ENCODE measurements around the gene NFKBIZ.
A peak's percentile ranks its signal among the peaks of the same experiment; 100 is the strongest.

NFKBIZ gene

DNA sequence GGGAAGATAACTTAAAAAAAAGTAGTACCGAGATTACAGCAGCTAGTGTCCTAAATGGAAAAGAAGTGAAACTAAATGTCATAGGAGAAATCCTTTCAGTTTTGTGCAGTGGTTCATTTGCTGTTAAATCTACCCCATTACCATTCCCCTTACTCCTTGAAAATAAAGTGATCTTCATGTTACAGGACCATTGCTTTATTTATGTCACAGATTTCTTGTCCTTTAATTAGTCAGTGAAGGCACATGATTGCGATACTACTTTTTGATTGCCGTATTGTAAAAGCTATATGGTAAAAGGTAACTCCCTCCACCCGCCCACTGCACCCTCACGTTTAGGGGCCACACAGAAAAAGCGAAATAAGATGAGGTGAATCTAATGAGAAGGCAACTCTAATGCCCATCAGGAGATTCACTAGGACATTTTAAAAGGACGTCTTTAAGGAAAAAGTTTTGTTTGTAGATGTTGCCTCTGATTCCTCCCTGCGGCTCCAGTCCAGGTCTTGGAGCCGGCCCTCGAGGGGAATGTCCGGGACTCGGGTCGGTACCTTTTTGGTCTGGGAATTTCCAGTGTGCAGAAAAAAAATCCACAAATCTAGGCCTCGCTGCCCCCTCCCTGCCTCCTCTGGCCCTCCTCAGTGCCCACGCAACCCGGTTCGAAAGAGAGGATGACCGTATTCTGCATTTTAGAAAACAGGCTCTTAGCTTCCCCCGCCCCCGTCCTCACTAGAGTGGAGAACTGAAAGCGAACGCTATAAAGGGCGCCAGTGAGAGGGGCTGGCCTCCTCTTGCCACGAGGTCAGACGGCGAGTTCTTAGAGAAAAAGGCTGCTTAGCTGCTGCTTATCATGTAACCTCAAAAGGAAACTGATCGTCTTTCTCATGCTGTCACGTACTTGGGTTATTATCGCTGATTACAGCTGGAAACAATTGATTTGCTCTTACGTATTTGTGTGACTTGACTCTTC lies 21.8 kb upstream of the NFKBIZ start:
- peak; percentile 33 for DNase-seq (ENCODE audit: low spot score)

- no peak for DNase-seq (ENCODE audit: low spot score)
These were observed 21.0 kb upstream of the NFKBIZ start for GRCh38 chr3:101828276-101828675.

GRCh38 chr3:101828691-101829436 lies 20.4 kb upstream of the NFKBIZ start:
- DNase-seq (ENCODE audit: low spot score): no peak

DNA sequence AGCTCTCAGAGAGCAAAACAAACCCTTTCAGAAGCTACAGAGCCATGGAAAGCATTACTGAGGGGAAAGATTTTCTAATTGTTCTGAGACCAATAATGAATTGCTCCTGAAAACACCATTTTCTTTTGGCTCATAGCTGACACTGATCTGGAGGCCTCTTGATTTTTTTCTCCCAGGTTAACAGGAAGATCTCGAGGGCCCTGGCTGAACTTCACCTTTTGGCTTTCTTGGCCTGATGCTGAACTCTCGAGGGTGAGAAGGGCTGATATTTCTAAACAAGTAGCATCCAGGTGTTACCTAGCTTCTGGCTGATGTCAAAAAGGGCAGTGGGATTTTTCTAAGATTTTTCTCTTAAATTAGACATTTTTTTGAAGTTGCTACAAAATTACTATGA lies 19.9 kb upstream of the NFKBIZ start:
- DNase-seq (ENCODE audit: low spot score): no peak

DNA sequence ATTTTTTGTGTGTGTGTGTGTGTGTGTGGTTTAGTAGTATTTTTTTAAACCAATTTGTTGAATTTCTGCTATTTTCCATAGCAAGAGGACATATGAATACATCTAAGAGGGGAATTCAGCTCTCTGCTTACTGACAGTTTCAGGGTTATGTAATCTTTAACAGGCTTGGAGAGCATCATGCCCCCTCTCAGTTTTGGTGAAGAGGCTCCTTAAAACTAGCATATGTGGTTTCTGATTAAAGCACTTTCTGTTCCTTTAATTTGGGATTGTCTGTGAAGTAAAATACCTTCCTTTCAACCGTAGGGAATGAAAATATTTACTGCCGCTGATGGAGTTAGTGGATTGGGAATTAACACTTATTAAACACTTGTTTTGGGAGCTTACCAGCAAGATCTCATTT lies 19.4 kb upstream of the NFKBIZ start:
- DNase-seq (ENCODE audit: low spot score): no peak

DNA sequence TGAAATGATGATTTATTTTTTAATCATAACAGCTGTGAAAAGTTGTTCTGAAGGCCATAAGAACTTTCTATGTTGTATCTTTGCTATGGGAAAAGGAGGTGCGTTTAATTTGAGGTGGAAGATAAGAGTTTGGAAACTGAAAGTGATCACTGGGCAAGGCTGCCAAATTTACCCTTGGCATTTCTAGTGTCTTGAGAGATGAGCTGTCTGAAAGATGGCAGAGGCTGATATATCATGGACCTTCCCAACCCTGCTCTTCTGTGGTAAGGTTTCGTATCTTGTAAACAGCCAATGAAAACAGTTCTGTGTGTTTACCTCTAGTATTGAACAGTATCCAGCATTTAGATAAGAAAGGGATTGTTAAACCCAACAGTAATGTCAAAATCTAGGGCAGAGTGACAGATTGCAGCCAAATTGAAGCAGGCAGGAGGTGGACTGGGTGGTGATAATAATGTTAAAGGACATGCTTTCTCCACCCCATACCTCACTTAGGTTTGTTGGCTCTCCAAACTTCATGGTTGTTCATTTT lies 15.8 kb upstream of the NFKBIZ start:
- no peak for DNase-seq (ENCODE audit: low spot score)

- no peak for DNase-seq (ENCODE audit: low spot score)
These were observed 13.6 kb upstream of the NFKBIZ start for GRCh38 chr3:101835676-101836075.

GRCh38 chr3:101836160-101836559 lies 13.2 kb upstream of the NFKBIZ start:
- DNase-seq (ENCODE audit: low spot score): no peak

DNA sequence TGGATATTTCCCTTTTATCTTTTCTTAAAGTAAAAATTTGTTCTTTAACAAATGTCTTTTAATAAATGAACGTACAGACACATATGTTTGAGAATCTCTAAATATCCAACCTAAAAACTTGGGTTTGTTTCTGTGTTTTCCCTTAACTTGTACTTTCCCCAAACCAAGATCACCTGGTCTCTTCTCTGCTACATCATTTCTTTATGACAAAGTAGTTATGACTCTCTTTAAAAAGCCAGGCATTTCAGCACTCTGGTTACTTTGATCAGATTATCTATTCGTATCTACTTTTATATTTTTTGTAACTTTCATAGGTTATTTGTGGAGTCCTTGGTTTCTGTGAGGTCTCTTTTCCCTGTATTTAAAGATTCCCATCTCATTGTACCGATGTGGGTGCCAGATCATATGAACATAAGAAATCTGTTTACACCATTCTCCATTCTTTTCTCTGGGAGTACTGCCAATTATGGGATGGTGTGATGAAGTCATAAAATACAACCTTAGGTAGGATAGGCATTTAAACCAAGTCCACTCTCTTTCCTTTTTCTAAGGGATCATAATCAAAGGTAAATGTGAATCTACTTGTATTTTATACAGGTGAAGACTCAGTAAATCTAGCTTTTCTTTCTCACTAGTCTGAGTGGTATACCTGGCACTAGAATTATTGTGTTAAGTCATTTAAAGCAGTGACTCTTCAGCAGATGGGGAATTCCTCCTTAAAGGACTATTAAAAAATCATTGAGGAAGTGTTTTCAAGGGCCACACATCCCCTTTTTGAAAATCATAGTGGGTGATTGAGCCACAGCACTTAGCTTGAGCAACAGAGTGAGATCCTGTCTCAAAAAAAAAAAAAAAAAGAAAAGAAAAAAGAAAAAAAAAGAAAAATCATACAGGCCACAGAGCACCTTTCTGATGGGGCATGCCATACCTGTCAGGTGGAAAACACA lies 12.4 kb upstream of the NFKBIZ start:
- DNase-seq (ENCODE audit: low spot score): no peak

DNA sequence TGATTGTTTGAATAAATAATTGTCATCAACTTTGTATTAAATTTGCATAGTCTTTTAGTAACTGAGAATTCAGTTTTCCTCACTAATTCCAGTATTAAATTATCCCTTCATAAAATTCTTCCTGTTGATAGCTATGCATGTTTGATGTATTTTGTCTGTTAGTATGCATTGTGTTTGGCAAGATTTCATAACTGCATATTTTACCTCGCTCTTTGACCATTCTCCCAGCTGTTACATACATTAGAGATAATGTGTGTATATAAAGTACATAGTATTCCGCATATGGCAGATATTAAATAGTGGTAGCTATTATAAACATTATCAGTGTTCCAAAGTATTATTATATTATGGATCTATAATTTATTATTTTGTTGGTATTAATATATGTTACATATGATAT lies 10.6 kb upstream of the NFKBIZ start:
- no peak for DNase-seq (ENCODE audit: low spot score)

DNA sequence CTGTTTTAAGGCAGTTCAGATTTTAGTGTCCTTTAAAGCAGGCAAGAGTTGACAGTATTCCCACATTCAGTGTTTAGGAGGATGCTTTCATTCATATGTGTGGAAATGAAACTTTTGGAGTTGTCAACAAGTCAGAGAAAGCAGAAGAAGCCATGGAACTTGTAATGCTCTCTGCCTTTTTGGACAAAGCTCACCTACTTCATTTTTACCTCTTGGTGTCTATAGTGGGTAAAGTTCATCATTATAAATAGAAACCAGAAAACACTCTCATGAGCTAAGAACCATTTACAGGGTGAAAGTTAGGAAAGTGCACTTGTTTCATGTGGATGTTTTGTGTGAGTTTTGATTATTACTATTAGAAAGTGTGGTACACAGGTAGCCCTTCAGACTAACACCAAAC lies 9.2 kb upstream of the NFKBIZ start:
- no peak for DNase-seq (ENCODE audit: low spot score)

DNA sequence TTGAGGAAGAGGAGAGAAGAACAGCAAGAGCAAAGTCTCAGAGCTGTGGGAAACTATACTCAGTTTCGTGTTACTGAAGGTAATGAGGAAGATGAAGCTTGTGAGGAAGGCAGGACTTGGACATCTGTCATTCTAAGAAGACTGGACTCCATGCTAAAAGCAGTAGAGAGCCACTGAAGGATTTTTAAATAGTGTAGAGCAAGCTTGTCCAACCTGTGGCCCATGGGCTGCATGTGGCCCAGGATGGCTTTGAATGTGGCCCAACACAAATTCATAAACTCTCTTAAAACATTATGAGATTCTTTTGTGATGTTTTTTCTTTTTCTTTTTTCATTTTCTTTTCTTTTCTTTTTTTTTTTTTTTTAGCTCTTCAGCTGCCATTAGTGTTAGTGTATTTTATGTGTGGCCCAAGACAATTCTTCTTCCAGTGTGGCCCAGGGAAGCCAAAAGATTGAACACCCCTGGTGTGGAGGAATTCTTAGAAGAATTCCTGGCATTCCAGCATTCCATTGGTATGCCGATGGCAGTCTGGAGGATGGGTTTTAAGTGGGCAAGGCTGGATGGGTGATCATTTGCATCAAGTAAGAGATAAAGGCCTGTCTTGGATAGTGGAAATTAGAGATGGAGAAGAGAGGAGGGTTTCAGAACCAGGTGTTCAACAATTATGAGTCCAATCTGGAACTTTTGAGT lies 6.9 kb upstream of the NFKBIZ start:
- DNase-seq (ENCODE audit: low spot score): peak; percentile 81

- no peak for DNase-seq (ENCODE audit: low spot score)
These were observed 6.4 kb upstream of the NFKBIZ start for GRCh38 chr3:101842935-101843330.

- DNase-seq (ENCODE audit: low spot score): no peak
These were observed 3.9 kb upstream of the NFKBIZ start for GRCh38 chr3:101845425-101845824.

DNA sequence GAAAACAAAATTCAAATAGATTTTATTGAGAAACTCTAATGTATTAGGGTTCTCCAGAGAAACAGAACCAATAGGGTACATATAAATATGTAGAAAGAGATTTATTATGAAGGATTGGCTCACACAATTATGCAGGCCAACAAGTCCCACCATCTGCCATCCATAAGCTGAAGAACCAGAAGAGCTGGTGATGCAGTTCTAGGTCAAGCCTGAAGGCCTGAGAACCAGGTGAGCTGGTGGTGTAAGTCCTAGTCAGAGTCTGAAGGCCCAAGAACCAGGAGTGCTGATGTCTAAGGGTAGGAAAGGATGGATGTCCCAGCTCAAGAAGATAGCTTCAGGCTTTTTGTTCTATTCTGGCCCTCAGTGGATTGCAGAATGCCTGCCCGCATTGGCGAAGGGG lies 2.6 kb upstream of the NFKBIZ start:
- no peak for DNase-seq (ENCODE audit: low spot score)

- DNase-seq (ENCODE audit: low spot score): no peak
These were observed 2.0 kb upstream of the NFKBIZ start for GRCh38 chr3:101847328-101847727.

- no peak for DNase-seq (ENCODE audit: low spot score)
These were observed 988 bp upstream of the NFKBIZ start for GRCh38 chr3:101848326-101848725.

- peak; percentile 54 for DNase-seq (ENCODE audit: low spot score)
These were observed 466 bp downstream of the NFKBIZ start for GRCh38 chr3:101849714-101850245.

DNA sequence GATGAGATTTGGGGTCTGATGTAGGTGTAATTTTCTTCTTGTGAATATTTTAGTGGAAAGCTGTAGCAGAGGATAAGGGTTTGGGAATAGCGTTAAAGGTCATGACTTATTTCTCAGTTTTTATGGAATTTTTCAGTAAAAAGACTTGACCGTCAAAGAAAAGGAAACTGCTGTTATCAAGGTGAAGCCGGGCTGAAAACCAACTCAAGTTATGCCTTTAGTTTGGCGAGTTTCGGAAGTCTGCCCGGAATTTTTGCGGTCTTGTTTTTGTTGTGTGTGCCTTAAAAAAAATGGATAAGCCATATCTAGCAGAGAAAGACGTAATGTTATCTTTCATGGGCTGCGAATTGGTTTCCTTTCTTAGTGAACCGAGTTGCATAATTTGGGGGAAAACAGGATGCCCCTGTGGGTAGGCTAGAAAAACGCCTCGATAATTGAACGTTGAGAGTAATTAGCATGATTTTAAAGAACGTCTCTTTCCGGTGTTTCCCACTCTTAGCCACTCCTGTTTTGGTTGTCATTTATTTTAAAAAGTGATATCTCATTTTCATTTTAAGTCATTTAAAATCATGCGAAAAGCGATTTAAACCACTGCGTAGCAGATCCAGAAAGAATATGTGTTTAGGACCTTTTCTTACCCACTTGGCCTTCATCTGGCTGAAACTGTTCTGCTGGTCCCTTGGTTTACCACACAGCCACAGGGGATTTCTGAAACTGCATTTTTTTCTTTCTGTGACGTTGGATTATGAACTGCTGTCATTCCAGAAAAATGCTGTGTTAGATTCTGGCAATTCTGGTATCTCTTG lies 1.1 kb downstream of the NFKBIZ start:
- DNase-seq (ENCODE audit: low spot score): no peak
